Measurements from ENCODE around the gene USP43.

DNA sequence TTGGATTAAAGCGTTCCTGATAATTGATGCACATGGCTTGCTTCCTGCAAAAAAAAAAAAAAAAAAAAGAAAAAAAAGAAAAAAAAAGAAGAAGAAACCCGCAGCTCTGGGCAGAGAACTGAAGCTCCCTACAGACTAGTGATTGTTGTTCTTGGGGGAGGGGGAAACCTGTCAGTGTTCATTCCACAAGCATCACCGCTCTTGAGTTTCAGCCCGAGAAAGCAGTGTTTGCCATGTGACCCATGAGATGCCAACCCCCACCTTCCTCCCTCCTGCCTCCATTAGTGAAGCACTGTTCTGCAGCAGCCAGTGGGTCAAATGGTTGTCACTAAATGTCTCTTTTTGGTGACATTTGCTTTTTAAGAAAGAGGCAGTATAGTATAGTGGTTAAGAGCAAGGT is 1.7 kb downstream of the USP43 start:
- TF ChIP-seq, protein P1, sequence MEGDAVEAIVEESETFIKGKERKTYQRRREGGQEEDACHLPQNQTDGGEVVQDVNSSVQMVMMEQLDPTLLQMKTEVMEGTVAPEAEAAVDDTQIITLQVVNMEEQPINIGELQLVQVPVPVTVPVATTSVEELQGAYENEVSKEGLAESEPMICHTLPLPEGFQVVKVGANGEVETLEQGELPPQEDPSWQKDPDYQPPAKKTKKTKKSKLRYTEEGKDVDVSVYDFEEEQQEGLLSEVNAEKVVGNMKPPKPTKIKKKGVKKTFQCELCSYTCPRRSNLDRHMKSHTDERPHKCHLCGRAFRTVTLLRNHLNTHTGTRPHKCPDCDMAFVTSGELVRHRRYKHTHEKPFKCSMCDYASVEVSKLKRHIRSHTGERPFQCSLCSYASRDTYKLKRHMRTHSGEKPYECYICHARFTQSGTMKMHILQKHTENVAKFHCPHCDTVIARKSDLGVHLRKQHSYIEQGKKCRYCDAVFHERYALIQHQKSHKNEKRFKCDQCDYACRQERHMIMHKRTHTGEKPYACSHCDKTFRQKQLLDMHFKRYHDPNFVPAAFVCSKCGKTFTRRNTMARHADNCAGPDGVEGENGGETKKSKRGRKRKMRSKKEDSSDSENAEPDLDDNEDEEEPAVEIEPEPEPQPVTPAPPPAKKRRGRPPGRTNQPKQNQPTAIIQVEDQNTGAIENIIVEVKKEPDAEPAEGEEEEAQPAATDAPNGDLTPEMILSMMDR (IDR thresholded peaks at IDR 0.05 in 8 of 11, conservative IDR thresholded peaks at IDR 0.05 in 3 of 11) = no peak
- TF ChIP-seq POLR2A (IDR thresholded peaks at IDR 0.05) = no peak

Data from spleen (tissue), 7 donors.